ENCODE results near the gene TP53TG5.

The TP53TG5 gene

DNA sequence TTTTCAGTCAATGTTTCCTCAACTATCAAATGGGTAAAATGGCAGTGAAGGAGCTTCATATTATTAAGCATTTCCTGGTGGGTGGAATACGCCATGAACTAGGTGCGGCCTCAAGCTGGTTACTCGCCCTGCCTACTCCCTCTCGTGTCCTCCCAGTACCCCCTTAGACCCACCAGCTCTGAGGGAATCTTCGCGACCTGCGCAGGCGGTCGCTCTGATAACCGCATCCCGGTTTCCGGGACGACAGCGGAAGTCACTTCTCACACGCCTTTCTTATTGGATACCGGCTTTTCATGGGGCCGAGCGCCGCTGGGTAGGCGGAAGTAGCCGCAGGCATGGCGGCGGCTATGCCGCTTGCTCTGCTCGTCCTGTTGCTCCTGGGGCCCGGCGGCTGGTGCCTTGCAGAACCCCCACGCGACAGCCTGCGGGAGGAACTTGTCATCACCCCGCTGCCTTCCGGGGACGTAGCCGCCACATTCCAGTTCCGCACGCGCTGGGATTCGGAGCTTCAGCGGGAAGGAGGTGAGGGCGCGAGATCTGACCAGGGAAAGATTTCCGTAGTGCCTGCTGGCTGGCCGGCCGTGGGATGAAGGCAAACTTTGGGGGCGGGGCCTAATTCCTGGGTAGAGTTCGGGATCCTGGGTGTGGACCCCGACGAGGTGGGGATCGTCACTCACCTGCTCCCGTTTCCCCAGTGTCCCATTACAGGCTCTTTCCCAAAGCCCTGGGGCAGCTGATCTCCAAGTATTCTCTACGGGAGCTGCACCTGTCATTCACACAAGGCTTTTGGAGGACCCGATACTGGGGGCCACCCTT, 37.9 kb upstream of the TP53TG5 start, which contains the start of gene PIGT (continued):
- TF ChIP-seq, protein P1, sequence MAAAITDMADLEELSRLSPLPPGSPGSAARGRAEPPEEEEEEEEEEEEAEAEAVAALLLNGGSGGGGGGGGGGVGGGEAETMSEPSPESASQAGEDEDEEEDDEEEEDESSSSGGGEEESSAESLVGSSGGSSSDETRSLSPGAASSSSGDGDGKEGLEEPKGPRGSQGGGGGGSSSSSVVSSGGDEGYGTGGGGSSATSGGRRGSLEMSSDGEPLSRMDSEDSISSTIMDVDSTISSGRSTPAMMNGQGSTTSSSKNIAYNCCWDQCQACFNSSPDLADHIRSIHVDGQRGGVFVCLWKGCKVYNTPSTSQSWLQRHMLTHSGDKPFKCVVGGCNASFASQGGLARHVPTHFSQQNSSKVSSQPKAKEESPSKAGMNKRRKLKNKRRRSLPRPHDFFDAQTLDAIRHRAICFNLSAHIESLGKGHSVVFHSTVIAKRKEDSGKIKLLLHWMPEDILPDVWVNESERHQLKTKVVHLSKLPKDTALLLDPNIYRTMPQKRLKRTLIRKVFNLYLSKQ (tag by site-specific recombination; IDR thresholded peaks at IDR 0.05; ENCODE audit: borderline replicate concordance): no peak
- TF ChIP-seq, protein P2, sequence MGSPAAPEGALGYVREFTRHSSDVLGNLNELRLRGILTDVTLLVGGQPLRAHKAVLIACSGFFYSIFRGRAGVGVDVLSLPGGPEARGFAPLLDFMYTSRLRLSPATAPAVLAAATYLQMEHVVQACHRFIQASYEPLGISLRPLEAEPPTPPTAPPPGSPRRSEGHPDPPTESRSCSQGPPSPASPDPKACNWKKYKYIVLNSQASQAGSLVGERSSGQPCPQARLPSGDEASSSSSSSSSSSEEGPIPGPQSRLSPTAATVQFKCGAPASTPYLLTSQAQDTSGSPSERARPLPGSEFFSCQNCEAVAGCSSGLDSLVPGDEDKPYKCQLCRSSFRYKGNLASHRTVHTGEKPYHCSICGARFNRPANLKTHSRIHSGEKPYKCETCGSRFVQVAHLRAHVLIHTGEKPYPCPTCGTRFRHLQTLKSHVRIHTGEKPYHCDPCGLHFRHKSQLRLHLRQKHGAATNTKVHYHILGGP (tag by site-specific recombination; IDR thresholded peaks at IDR 0.05): no peak
- TF ChIP-seq, protein P3, sequence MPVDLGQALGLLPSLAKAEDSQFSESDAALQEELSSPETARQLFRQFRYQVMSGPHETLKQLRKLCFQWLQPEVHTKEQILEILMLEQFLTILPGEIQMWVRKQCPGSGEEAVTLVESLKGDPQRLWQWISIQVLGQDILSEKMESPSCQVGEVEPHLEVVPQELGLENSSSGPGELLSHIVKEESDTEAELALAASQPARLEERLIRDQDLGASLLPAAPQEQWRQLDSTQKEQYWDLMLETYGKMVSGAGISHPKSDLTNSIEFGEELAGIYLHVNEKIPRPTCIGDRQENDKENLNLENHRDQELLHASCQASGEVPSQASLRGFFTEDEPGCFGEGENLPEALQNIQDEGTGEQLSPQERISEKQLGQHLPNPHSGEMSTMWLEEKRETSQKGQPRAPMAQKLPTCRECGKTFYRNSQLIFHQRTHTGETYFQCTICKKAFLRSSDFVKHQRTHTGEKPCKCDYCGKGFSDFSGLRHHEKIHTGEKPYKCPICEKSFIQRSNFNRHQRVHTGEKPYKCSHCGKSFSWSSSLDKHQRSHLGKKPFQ (tag by site-specific recombination; IDR thresholded peaks at IDR 0.05): no peak
- TF ChIP-seq ZBTB48 (tag by site-specific recombination; IDR thresholded peaks at IDR 0.05) (no peak), ZNF157 (tag by site-specific recombination; IDR thresholded peaks at IDR 0.05) (no peak), ZNF555 (tag by site-specific recombination; conservative IDR thresholded peaks at IDR 0.05) (no peak), ZNF132 (tag by site-specific recombination; IDR thresholded peaks at IDR 0.05; ENCODE audit: borderline replicate concordance) (no peak), ZNF423 (tag by site-specific recombination; IDR thresholded peaks at IDR 0.05) (no peak), ZNF707 (tag by site-specific recombination; IDR thresholded peaks at IDR 0.05) (no peak), BCL11A (tag by site-specific recombination; IDR thresholded peaks at IDR 0.05; ENCODE audit: low read depth) (no peak), ZBTB17 (tag by site-specific recombination; IDR thresholded peaks at IDR 0.05) (peak; percentile 92), SP7 (tag by site-specific recombination; IDR thresholded peaks at IDR 0.05) (peak; percentile 74), ZNF473 (tag by site-specific recombination; IDR thresholded peaks at IDR 0.05) (no peak), ZNF391 (tag by site-specific recombination; IDR thresholded peaks at IDR 0.05; ENCODE audit: borderline replicate concordance, low read depth) (peak; percentile 48; the same call in 1 of the 2 replicates), ZSCAN30 (tag by site-specific recombination; IDR thresholded peaks at IDR 0.05) (no peak), ZNF114 (tag by site-specific recombination; IDR thresholded peaks at IDR 0.05) (no peak), ZNF677 (tag by site-specific recombination; IDR thresholded peaks at IDR 0.05) (no peak), MYNN (tag by site-specific recombination; IDR thresholded peaks at IDR 0.05; ENCODE audit: borderline replicate concordance) (no peak), ZIC2 (tag by site-specific recombination; IDR thresholded peaks at IDR 0.05) (no peak), ZBTB8A (tag by site-specific recombination; IDR thresholded peaks at IDR 0.05) (0 out of 2 replicates have a peak, but pooled peaks have one; percentile 29), ZNF670 (tag by site-specific recombination; IDR thresholded peaks at IDR 0.05; ENCODE audit: low read depth) (no peak), ZNF48 (tag by site-specific recombination; IDR thresholded peaks at IDR 0.05) (no peak), SETDB1 (IDR thresholded peaks at IDR 0.05; ENCODE audit: insufficient read length, low read length) (no peak), ZNF776 (tag by site-specific recombination; IDR thresholded peaks at IDR 0.05; ENCODE audit: borderline replicate concordance) (no peak), ZNF416 (tag by site-specific recombination; IDR thresholded peaks at IDR 0.05) (no peak), HOXC10 (CRISPR knock-in tag; IDR thresholded peaks at IDR 0.05) (peak; percentile 95; the same call in 1 of the 2 replicates), ZFHX2 (tag by site-specific recombination; conservative IDR thresholded peaks at IDR 0.05) (peak; percentile 60)
- TF ChIP-seq, protein P4, sequence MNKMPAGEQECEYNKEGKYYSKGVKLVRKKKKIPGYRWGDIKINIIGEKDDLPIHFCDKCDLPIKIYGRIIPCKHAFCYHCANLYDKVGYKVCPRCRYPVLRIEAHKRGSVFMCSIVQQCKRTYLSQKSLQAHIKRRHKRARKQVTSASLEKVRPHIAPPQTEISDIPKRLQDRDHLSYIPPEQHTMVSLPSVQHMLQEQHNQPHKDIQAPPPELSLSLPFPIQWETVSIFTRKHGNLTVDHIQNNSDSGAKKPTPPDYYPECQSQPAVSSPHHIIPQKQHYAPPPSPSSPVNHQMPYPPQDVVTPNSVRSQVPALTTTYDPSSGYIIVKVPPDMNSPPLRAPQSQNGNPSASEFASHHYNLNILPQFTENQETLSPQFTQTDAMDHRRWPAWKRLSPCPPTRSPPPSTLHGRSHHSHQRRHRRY (tag by site-specific recombination; IDR thresholded peaks at IDR 0.05): no peak
- TF ChIP-seq, protein P5, sequence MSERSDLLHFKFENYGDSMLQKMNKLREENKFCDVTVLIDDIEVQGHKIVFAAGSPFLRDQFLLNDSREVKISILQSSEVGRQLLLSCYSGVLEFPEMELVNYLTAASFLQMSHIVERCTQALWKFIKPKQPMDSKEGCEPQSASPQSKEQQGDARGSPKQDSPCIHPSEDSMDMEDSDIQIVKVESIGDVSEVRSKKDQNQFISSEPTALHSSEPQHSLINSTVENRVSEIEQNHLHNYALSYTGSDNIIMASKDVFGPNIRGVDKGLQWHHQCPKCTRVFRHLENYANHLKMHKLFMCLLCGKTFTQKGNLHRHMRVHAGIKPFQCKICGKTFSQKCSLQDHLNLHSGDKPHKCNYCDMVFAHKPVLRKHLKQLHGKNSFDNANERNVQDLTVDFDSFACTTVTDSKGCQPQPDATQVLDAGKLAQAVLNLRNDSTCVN (tag by site-specific recombination; optimal IDR thresholded peaks at IDR 0.05): peak; percentile 56
- TF ChIP-seq, protein P6, sequence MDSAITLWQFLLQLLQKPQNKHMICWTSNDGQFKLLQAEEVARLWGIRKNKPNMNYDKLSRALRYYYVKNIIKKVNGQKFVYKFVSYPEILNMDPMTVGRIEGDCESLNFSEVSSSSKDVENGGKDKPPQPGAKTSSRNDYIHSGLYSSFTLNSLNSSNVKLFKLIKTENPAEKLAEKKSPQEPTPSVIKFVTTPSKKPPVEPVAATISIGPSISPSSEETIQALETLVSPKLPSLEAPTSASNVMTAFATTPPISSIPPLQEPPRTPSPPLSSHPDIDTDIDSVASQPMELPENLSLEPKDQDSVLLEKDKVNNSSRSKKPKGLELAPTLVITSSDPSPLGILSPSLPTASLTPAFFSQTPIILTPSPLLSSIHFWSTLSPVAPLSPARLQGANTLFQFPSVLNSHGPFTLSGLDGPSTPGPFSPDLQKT (IDR thresholded peaks at IDR 0.05; ENCODE audit: borderline replicate concordance, low read depth, low read length): no peak; the same call in 1 of the 2 replicates
- TF ChIP-seq, protein P7, sequence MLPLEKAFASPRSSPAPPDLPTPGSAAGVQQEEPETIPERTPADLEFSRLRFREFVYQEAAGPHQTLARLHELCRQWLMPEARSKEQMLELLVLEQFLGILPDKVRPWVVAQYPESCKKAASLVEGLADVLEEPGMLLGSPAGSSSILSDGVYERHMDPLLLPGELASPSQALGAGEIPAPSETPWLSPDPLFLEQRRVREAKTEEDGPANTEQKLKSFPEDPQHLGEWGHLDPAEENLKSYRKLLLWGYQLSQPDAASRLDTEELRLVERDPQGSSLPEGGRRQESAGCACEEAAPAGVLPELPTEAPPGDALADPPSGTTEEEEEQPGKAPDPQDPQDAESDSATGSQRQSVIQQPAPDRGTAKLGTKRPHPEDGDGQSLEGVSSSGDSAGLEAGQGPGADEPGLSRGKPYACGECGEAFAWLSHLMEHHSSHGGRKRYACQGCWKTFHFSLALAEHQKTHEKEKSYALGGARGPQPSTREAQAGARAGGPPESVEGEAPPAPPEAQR (tag by site-specific recombination; IDR thresholded peaks at IDR 0.05): no peak

All from HEK293 (cell line).